H1 (cell line): Measurements from ENCODE around the gene OTOGL. TPM values are rescaled to one million over a fixed set of nuclear protein-coding genes. Genes with fewer than 3 reads are reported as not detected.

Source experiments
- CEBPB ChIP-seq: IDR thresholded peaks from 2 replicates; pipeline ENCODE4 v1.6.1; 2012; ENCODE audit warnings: low read depth, low read length
- PHF8 ChIP-seq: fragments of 200-600 bp; sonication (generic); conservative IDR thresholded peaks from 2 replicates; pipeline ENCODE4 v1.7.1; 2012; ENCODE audit warnings: low read depth, mild to moderate bottlenecking, inconsistent platforms, low read length, moderate library complexity
- TBP ChIP-seq: IDR thresholded peaks from 2 replicates; pipeline ENCODE4 v1.6.1; 2011; ENCODE audit warnings: low read depth, low read length, improper control_type of control experiment
- TCF12 ChIP-seq: IDR thresholded peaks from 2 replicates; pipeline ENCODE4 v1.6.1; 2011; ENCODE audit warnings: low read depth, mild to moderate bottlenecking, low read length
- polyA plus RNA-seq, 7 experiments: library from polyadenylated mRNA; depleted of rRNA in 3 of 7; stranded (reverse) in 5 of 7; unstranded in 2 of 7; fragments of >200 nt in 5 of 7; fragments of 200-250 nt in 2 of 7; gene quantifications; 1 replicate in 5 of 7; 2 replicates in 1 of 7; 4 replicates in 1 of 7; pipeline versions ENCODE4 v1.2.1 to v1.2.3, GENCODE V29; 2011 to 2013; ENCODE audit warnings: missing spikeins in 2 of 7, mixed read lengths in 2 of 7
- total RNA-seq: library from RNA; stranded (reverse); fragmentation: NEBNext Ultra II Directional; extraction: Animal tissue kit (Norgen Biotek cat#: 25700); gene quantifications from 2 replicates; pipeline ENCODE4 v1.2.1, GENCODE V29; 2021

Gene OTOGL
- total and polyA plus RNA-seq, 2 of the 8 experiments (the other 6 are each of a cell fraction or from before 2014, with no cell fraction given) = 0.12 to 0.17 TPM

DNA sequence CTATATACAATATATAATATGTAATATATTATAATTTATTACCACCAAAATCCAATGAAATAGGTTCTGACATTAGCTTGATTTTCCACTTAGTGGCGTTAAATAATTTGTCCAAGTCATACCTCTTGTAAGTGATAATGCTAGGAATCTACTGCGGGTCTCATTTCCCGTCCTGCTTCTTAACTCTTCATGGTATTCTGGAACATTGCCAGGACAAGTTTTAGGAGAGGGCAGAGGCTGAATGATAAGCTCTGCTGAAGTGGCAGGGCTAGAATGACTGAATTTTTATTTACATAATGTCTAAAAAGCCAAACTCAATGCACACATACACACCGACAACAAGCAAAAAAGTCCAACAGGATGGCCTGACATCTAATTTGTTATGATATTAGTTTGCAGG is 274.3 kb downstream of the OTOGL start (continued):
- no peak for TF ChIP-seq CEBPB
- TF ChIP-seq TBP = no peak
- no peak for TF ChIP-seq PHF8
- TF ChIP-seq TCF12 = no peak
- TF ChIP-seq, all 59 proteins: peak for 0
